Upper lobe of left lung (tissue), 6 donors: Measurements from ENCODE around the gene AP2S1. TPM values are rescaled to one million over a fixed set of nuclear protein-coding genes. Genes with fewer than 3 reads are reported as not detected.
A peak's percentile ranks its signal among the peaks of the same experiment; 100 is the strongest.
"Not testable (repeated sequence)": the region's sequence is repeated elsewhere in the genome, so short reads cannot be mapped to it uniquely, and the experiment has no call there.

Experiments
- ATAC-seq, 2 donors: fragments of 200-7000 bp; cut with Tn5 transposase; one replicate each; pipeline ENCODE4 v1.9.1; 2022; ENCODE audit warnings: mild to moderate bottlenecking in 2 of 2, moderate library complexity in 2 of 2; ENCODE audit not compliant: low FRiP score in 2 of 2
- DNase-seq, 2 donors: peaks; one replicate each; pipeline ENCODE4 v3.0.0-alpha.2; 2019 to 2020
- H3K27ac ChIP-seq, 4 donors: fragments of 200-600 bp; sonication (generic); one replicate each; pipeline ENCODE4 v1.5.1; 2016 to 2019
- H3K27me3 ChIP-seq, 4 donors: fragments of 200-600 bp; sonication (generic); one replicate each; pipeline ENCODE4 v1.5.1; 2017 to 2019
- H3K36me3 ChIP-seq, 4 donors: fragments of 200-600 bp; sonication (generic); one replicate each; pipeline ENCODE4 v1.5.1; 2016 to 2019
- H3K4me1 ChIP-seq, 4 donors: fragments of 200-600 bp; sonication (generic); one replicate each; pipeline ENCODE4 v1.5.1; 2018 to 2019
- H3K4me3 ChIP-seq, 4 donors: fragments of 200-600 bp; sonication (generic); one replicate each; pipeline ENCODE4 v1.5.1; 2017 to 2019; ENCODE audit warnings: mild to moderate bottlenecking in 2 of 4, moderate library complexity in 1 of 4
- H3K9me3 ChIP-seq, 4 donors: fragments of 200-600 bp; sonication (generic); one replicate each; pipeline ENCODE4 v1.5.1; 2018 to 2019
- EP300 ChIP-seq, 4 donors: sonication (generic); formaldehyde crosslinking; IDR thresholded peaks; one replicate each; pipeline ENCODE4 v1.5.1; 2017; ENCODE audit warnings: antibody characterized with exemption in 4 of 4, control low read depth in 2 of 4
- POLR2A ChIP-seq, 4 donors: fragments of 450-650 bp; IDR thresholded peaks; one replicate each; pipeline ENCODE4 v1.5.1; 2016 to 2017; ENCODE audit warnings: antibody characterized with exemption in 4 of 4, mild to moderate bottlenecking in 2 of 4
- POLR2AphosphoS5 ChIP-seq, 2 donors: sonication (generic); formaldehyde crosslinking; IDR thresholded peaks; one replicate each; pipeline ENCODE4 v1.5.1; 2017; ENCODE audit warnings: antibody characterized with exemption in 2 of 2
- WGBS, 2 donors: methylation state at CpG; one replicate each; pipeline ENCODE4 v1.1.5; 2017 to 2018; 5-methylcytosine and 5-hydroxymethylcytosine counted together
- total RNA-seq, 6 donors: library from RNA; depleted of rRNA in 4 of 6; stranded (reverse); fragments of >200 nt in 4 of 6; gene quantifications; one replicate each; pipeline versions ENCODE4 v1.1.0 to v1.2.1, GENCODE V29; 2016 to 2021
- TF ChIP-seq, protein P1 (sequence below), 6 experiments: fragments of 450-650 bp in 4 of 6; fragments of 200-600 bp in 2 of 6; sonication (generic) in 2 of 6; IDR thresholded peaks; one replicate each; pipeline ENCODE4 v1.5.1; 2016 to 2019; ENCODE audit warnings: antibody characterized with exemption in 6 of 6
- donor health status: DM: no; HTN: no; CAD: no; lungs with moderate emphysema.
- donor health status: DM: no; HTN: yes; CAD: no; lungs with severe emphysema.

Gene AP2S1
- total RNA-seq, 6 donors from 2014 or later = 59.7 to 149 (median 113) TPM

DNA sequence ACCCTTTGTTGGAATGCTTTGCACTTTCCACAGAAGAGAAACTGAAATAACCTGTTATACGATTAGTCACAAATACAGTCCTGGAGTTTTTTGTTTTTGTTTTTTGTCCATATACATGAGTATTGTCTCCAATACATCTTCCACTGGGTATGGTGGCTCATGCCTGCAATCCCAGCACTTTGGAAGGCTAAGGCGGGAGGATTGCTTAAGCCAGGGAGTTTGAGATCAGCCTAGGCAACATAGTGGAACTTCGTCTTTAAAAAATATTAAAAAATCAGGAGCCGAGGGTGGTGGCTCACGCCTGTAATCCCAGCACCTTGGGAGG lies 25.0 kb downstream of the AP2S1 start:
- no peak for ATAC-seq
- peaks cover 9 to 22% (median 16%) of the 10 kb centered on the region in 4 donors for H3K4me1 ChIP-seq
- H3K9me3 ChIP-seq = no peaks in the 10 kb centered on the region
- TF ChIP-seq POLR2AphosphoS5 (IDR thresholded peaks at IDR 0.05) (no peak), EP300 (IDR thresholded peaks at IDR 0.05) (no peak), POLR2A (IDR thresholded peaks at IDR 0.05) (no peak)
- TF ChIP-seq, protein P1, sequence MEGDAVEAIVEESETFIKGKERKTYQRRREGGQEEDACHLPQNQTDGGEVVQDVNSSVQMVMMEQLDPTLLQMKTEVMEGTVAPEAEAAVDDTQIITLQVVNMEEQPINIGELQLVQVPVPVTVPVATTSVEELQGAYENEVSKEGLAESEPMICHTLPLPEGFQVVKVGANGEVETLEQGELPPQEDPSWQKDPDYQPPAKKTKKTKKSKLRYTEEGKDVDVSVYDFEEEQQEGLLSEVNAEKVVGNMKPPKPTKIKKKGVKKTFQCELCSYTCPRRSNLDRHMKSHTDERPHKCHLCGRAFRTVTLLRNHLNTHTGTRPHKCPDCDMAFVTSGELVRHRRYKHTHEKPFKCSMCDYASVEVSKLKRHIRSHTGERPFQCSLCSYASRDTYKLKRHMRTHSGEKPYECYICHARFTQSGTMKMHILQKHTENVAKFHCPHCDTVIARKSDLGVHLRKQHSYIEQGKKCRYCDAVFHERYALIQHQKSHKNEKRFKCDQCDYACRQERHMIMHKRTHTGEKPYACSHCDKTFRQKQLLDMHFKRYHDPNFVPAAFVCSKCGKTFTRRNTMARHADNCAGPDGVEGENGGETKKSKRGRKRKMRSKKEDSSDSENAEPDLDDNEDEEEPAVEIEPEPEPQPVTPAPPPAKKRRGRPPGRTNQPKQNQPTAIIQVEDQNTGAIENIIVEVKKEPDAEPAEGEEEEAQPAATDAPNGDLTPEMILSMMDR (IDR thresholded peaks at IDR 0.05) = no peak
- H3K27ac ChIP-seq = no peak overlapping the region
- no peak overlapping the region for H3K4me3 ChIP-seq
- DNase-seq = no peak
- 88 to 89% methylated on average over 5 of the region's 5 CpGs for WGBS, 2 donors
- no peaks in the 10 kb centered on the region for H3K27me3 ChIP-seq
- no peaks in the 10 kb centered on the region for H3K36me3 ChIP-seq

DNA sequence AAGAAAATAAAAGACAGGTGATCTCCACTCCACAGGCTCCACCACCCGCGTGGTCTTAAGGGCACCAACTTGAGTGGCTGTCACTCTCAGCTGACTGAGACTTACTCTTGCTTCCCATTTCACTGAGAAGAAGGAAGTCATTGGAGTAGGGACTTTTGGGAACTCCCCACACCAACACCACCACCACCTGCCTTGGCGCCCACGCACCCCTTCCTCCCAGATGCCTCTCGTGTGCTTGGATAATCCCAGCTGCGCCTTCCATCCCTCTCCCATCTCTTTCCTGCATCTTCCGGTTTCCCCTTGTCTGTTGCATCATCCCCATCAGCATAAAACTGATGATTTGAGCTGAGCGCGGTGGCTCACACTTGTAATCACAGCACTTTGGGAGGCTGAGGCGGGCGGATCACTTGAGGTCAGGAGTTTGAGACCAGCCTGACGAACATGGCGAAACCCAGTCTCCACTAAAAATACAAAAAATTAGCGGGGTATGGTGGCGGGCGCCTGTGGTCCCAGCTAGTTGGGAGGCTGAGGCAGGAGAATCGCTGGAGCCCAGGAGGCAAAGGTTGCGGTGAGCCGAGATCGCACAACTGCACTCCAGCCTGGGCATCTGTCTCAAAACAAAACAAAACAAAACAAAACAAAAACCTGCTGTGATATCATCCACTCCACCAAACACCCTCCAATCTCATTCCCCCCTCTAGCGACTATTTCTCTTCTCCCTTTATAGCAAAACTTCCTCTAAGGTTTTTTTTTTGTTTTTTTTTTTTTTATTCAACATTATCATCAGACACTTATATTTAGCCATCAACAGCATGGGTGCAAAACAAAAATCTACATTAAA lies 25.5 kb downstream of the AP2S1 start:
- ATAC-seq (peak in 1 of 2 donors; percentile 58), DNase-seq (peak in 1 of 2 donors; percentile 51)
- H3K4me3 ChIP-seq = no peak overlapping the region
- H3K27ac ChIP-seq = peak overlapping the region; percentile 17 to 65 (median 38)
- H3K9me3 ChIP-seq = no peaks in the 10 kb centered on the region
- H3K4me1 ChIP-seq = peaks cover 9 to 24% (median 17%) of the 10 kb centered on the region in 4 donors
- WGBS, 2 donors = 79 to 80% methylated on average over 21 of the region's 21 CpGs
- no peaks in the 10 kb centered on the region for H3K36me3 ChIP-seq
- no peaks in the 10 kb centered on the region for H3K27me3 ChIP-seq
- TF ChIP-seq POLR2AphosphoS5 (IDR thresholded peaks at IDR 0.05) (no peak), POLR2A (IDR thresholded peaks at IDR 0.05) (no peak), EP300 (IDR thresholded peaks at IDR 0.05) (no peak)
- TF ChIP-seq, protein P1 (IDR thresholded peaks at IDR 0.05) = no peak

DNA sequence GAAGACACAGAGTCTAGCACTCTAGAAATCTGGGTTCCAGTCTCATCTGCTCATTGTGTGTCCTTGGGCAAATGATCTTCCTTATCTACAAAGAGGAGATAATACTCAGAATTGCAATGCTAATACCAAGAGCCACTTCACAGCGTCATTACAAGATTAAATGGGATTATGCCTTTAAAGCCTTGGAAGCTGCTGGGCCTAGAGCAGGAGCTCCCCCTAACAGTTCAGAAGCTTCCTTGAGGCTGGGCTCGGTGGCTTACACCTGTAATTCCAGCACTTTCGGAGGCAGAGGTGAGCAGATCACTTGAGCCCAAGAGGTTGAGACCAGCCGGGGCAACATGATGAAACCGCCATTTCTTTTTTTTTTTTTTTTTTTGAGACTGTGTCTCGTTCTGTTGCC lies 27.6 kb downstream of the AP2S1 start:
- no peaks in the 10 kb centered on the region for H3K9me3 ChIP-seq
- no peaks in the 10 kb centered on the region for H3K27me3 ChIP-seq
- no peaks in the 10 kb centered on the region for H3K36me3 ChIP-seq
- WGBS, 2 donors = 84 to 89% methylated on average over 6 of the region's 6 CpGs
- peaks cover 9 to 19% (median 17%) of the 10 kb centered on the region in 4 donors for H3K4me1 ChIP-seq
- TF ChIP-seq POLR2A (IDR thresholded peaks at IDR 0.05) = no peak
- TF ChIP-seq EP300 (IDR thresholded peaks at IDR 0.05) = no peak
- no peak for TF ChIP-seq POLR2AphosphoS5 (IDR thresholded peaks at IDR 0.05)
- TF ChIP-seq, protein P1 (IDR thresholded peaks at IDR 0.05) = no peak
- H3K4me3 ChIP-seq = no peak overlapping the region
- ATAC-seq (no peak), DNase-seq (no peak)
- H3K27ac ChIP-seq = peak overlapping the region in 1 of 4 donors; percentile 40

DNA sequence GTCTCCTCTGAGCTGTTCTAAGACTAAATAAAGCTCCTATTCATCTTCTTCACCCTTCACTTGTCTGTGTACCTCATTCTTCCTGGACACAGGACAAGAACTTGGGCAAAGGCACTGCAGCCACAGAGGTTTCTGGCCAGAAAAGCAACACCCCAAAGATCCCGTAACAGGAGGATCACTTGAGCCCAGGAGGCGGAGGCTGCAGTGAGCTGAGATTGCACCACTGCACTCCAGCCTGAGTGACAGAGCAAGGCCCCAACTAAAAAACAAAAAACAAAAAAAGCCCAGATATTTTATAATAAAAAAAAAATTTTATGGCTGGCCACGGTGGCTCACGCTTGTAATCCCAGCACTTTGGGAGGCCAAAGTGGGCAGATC lies 28.2 kb downstream of the AP2S1 start:
- DNase-seq = peak in 1 of 2 donors; percentile 61
- ATAC-seq, H3K36me3 ChIP-seq, H3K27me3 ChIP-seq, H3K4me3 ChIP-seq, H3K9me3 ChIP-seq: not testable (repeated sequence)
- WGBS, 2 donors = 65 to 82% methylated on average over 4 of the region's 4 CpGs
- Histone ChIP-seq H3K27ac (peak overlapping the region in 3 of 4 donors; percentile 57 to 70 (median 59)), H3K4me1 (peaks cover 9 to 19% (median 17%) of the 10 kb centered on the region in 4 donors)

DNA sequence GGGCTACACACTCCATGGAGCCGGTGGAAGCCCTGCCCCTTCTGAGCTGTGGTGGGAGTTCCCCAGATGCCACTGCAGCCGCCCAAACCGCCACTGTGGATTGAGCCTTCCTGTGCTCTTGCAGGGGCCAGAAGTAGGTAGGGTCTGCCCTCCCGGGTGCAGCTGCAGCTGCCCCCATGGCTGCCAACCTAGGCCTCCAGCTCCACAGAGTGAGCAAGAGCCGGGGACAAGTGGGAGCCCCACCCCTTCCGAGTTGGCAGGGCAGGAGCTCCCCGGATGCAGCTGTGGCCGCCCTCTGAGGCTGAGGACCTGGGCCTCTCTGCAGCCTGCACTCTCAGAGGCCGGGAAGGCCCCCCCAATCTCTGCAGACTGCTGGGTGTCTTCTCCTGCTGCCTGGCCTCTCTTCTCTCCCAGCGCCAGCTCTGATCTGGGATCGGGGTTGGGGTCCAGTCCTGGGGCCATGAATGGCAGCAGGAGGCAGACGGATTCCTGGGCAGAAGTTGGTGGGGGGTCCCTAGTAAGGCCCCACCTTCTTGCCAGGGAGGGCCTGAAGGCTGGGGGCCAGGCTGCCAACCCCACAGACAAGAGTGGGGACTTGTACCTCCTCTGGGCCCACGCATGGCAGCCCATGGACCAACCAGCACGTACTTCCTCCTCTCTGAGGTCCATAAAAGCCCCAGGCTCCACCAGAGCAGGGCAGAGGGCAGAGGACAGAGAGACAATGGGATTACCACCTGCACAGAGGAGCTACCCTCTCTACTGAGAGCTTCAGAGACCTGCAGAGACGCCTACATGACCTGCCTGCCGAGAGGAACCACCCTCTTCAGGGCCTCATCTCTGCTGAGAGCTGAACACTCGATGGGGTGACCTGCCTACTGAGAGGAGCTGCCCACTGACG lies 28.9 kb downstream of the AP2S1 start:
- DNase-seq = peak in 1 of 2 donors; percentile 68
- Histone ChIP-seq H3K4me1 (peaks cover 9 to 19% (median 17%) of the 10 kb centered on the region in 4 donors), H3K9me3 (no peaks in the 10 kb centered on the region), H3K27ac (peak overlapping the region in 3 of 4 donors; percentile 57 to 70 (median 59)), H3K36me3 (no peaks in the 10 kb centered on the region), H3K4me3 (no peak overlapping the region), H3K27me3 (no peaks in the 10 kb centered on the region)
- WGBS, 2 donors = 68 to 85% methylated on average over 4 to 15 of the region's 18 CpGs
- no peak for TF ChIP-seq EP300 (IDR thresholded peaks at IDR 0.05)
- TF ChIP-seq, protein P1 (IDR thresholded peaks at IDR 0.05) = no peak
- peak in 1 of 4 donors; percentile 46 for TF ChIP-seq POLR2A (IDR thresholded peaks at IDR 0.05)
- peak; percentile 44 to 65 for ATAC-seq
